GM19467 (cell line): ENCODE results near the gene MUC5B.
"Not testable (repeated sequence)": the region's sequence is repeated elsewhere in the genome, so short reads cannot be mapped to it uniquely, and the experiment has no call there.

Experiments
- ATAC-seq: cut with Tn5 transposase; IDR thresholded peaks from one replicate; pipeline ENCODE4 v1.9.1; 2021; ENCODE audit warnings: mild to moderate bottlenecking, moderate library complexity; ENCODE audit not compliant: unreplicated experiment

The MUC5B gene

DNA sequence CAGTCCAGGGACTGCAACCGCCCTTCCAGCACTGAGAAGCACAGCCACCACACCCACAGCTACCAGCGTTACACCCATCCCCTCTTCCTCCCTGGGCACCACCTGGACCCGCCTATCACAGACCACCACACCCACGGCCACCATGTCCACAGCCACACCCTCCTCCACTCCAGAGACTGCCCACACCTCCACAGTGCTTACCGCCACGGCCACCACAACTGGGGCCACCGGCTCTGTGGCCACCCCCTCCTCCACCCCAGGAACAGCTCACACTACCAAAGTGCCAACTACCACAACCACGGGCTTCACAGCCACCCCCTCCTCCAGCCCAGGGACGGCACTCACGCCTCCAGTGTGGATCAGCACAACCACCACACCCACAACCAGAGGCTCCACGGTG, 19.9 kb downstream of the MUC5B start:
- ATAC-seq: not testable (repeated sequence)

DNA sequence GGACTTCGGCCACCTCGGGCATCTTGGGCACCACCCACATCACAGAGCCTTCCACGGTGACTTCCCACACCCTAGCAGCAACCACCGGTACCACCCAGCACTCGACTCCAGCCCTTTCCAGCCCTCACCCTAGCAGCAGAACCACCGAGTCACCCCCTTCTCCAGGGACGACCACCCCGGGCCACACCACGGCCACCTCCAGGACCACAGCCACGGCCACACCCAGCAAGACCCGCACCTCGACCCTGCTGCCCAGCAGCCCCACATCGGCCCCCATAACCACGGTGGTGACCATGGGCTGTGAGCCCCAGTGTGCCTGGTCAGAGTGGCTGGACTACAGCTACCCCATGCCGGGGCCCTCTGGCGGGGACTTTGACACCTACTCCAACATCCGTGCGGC, 20.7 kb downstream of the MUC5B start:
- ATAC-seq: not testable (repeated sequence)

DNA sequence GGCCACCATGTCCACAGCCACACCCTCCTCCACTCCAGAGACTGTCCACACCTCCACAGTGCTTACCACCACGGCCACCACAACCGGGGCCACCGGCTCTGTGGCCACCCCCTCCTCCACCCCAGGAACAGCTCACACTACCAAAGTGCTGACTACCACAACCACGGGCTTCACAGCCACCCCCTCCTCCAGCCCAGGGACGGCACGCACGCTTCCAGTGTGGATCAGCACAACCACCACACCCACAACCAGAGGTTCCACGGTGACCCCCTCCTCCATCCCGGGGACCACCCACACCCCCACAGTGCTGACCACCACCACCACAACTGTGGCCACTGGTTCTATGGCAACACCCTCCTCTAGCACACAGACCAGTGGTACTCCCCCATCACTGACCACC, 21.7 kb downstream of the MUC5B start:
- not testable (repeated sequence) for ATAC-seq

DNA sequence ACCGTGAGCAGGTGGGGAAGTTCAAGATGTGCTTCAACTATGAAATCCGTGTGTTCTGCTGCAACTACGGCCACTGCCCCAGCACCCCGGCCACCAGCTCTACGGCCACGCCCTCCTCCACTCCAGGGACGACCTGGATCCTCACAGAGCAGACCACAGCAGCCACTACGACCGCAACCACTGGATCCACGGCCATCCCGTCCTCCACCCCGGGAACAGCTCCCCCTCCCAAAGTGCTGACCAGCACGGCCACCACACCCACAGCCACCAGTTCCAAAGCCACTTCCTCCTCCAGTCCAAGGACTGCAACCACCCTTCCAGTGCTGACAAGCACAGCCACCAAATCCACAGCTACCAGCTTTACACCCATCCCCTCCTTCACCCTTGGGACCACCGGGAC, 22.9 kb downstream of the MUC5B start:
- not testable (repeated sequence) for ATAC-seq

DNA sequence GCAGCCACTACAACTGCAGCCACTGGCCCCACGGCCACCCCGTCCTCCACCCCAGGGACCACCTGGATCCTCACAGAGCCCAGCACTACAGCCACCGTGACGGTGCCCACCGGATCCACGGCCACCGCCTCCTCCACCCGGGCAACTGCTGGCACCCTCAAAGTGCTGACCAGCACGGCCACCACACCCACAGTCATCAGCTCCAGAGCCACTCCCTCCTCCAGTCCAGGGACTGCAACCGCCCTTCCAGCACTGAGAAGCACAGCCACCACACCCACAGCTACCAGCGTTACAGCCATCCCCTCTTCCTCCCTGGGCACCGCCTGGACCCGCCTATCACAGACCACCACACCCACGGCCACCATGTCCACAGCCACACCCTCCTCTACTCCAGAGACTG, 23.4 kb downstream of the MUC5B start:
- not testable (repeated sequence) for ATAC-seq

DNA sequence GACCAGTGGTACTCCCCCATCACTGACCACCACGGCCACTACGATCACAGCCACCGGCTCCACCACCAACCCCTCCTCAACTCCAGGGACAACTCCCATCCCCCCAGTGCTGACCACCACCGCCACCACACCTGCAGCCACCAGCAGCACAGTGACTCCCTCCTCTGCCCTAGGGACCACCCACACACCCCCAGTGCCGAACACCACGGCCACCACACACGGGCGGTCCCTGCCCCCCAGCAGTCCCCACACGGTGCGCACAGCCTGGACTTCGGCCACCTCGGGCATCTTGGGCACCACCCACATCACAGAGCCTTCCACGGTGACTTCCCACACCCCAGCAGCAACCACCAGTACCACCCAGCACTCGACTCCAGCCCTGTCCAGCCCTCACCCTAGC, 24.2 kb downstream of the MUC5B start:
- ATAC-seq: not testable (repeated sequence)

DNA sequence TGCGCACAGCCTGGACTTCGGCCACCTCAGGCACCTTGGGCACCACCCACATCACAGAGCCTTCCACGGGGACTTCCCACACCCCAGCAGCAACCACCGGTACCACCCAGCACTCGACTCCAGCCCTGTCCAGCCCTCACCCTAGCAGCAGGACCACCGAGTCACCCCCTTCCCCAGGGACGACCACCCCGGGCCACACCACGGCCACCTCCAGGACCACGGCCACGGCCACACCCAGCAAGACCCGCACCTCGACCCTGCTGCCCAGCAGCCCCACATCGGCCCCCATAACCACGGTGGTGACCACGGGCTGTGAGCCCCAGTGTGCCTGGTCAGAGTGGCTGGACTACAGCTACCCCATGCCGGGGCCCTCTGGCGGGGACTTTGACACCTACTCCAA, 26.1 kb downstream of the MUC5B start:
- not testable (repeated sequence) for ATAC-seq

DNA sequence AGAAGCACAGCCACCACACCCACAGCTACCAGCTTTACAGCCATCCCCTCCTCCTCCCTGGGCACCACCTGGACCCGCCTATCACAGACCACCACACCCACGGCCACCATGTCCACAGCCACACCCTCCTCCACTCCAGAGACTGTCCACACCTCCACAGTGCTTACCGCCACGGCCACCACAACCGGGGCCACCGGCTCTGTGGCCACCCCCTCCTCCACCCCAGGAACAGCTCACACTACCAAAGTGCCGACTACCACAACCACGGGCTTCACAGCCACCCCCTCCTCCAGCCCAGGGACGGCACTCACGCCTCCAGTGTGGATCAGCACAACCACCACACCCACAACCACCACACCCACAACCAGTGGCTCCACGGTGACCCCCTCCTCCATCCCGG, 27.5 kb downstream of the MUC5B start:
- not testable (repeated sequence) for ATAC-seq

DNA sequence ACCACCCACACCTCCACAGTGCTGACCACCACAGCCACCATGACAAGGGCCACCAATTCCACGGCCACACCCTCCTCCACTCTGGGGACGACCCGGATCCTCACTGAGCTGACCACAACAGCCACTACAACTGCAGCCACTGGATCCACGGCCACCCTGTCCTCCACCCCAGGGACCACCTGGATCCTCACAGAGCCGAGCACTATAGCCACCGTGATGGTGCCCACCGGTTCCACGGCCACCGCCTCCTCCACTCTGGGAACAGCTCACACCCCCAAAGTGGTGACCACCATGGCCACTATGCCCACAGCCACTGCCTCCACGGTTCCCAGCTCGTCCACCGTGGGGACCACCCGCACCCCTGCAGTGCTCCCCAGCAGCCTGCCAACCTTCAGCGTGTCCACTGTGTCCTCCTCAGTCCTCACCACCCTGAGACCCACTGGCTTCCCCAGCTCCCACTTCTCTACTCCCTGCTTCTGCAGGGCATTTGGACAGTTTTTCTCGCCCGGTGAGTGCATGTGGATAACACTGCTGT, 28.4 kb downstream of the MUC5B start:
- no peak for ATAC-seq

DNA sequence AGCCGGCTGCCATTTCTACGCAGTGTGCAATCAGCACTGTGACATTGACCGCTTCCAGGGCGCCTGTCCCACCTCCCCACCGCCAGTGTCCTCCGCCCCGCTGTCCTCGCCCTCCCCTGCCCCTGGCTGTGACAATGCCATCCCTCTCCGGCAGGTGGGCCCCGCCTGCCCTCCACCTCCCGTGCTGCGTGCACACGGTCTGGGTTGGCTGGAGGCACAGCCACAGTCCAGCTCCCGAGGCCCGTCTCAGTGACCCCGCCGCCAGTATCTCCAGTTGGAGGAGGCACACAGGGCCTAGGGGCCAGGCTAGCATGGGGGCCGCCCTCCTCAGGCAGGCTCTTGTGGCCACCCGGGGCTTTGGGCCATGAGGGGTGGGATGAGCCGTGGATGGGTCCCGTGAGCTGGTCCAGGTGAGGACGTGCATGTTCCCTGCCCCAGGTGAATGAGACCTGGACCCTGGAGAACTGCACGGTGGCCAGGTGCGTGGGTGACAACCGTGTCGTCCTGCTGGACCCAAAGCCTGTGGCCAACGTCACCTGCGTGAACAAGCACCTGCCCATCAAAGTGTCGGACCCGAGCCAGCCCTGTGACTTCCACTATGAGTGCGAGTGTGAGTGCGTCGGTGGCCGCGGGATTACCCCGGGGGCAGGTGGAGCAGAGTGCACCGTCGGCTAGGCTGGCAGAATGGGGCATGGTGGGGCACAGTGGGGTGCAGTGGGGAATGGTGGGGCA, 29.7 kb downstream of the MUC5B start:
- no peak for ATAC-seq

DNA sequence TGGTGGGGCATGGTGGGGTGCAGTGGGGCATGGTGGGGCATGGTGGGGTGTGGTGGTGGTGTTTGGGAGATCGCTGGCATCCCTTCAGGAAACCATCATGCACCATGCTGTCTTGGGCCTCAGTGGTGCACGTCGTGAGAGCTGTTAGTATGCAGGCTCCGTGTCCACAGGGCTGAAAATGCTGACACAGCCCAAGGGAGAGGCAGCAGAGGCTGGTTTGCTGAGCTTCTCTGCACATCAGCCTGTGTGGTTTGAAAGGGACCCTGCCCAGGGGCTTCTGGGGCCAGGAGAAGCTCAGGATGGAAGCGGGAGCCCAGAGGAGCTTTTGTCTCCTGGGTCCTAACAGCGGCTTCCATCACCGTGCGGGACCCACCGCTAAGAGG, 30.2 kb downstream of the MUC5B start:
- ATAC-seq: no peak

DNA sequence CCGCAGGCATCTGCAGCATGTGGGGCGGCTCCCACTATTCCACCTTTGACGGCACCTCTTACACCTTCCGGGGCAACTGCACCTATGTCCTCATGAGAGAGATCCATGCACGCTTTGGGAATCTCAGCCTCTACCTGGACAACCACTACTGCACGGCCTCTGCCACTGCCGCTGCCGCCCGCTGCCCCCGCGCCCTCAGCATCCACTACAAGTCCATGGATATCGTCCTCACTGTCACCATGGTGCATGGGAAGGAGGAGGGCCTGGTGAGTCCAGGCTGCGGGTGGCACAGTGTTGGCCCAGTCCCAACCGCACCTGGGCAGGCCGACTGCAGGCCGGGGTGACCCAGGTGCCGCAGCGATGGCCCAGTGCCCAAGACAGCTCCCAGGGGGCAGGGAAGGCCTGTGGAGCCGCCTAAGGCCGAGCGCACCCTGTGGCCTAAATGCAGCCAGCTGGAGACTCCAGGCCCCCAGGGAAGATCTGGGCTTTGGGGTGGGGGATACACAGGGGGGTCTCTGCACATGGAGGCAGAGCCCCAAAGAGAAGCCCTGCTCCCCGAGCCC, 31.3 kb downstream of the MUC5B start:
- no peak for ATAC-seq

DNA sequence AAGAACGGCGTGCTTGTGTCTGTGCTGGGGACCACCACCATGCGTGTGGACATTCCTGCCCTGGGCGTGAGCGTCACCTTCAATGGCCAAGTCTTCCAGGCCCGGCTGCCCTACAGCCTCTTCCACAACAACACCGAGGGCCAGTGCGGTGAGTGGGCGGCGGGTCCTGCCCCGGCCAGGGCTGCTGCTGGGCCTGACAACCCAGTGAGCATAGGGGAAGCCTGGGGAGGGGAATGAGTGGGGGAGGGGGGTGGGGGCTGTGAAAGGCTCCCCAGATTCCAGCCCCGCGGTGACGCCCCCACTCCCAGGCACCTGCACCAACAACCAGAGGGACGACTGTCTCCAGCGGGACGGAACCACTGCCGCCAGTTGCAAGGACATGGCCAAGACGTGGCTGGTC, 31.9 kb downstream of the MUC5B start:
- no peak for ATAC-seq

DNA sequence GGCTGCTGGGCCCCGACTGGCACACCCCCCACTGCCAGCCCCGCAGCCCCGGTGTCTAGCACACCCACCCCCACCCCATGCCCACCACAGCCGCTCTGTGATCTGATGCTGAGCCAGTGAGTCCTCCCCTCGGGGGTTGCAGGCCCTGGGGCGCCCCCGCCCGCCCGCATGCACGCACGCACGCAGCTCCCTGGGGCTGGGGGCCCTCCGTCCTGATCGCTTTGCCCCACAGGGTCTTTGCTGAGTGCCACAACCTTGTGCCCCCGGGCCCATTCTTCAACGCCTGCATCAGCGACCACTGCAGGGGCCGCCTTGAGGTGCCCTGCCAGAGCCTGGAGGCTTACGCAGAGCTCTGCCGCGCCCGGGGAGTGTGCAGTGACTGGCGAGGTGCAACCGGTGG, 32.3 kb downstream of the MUC5B start:
- no peak for ATAC-seq

DNA sequence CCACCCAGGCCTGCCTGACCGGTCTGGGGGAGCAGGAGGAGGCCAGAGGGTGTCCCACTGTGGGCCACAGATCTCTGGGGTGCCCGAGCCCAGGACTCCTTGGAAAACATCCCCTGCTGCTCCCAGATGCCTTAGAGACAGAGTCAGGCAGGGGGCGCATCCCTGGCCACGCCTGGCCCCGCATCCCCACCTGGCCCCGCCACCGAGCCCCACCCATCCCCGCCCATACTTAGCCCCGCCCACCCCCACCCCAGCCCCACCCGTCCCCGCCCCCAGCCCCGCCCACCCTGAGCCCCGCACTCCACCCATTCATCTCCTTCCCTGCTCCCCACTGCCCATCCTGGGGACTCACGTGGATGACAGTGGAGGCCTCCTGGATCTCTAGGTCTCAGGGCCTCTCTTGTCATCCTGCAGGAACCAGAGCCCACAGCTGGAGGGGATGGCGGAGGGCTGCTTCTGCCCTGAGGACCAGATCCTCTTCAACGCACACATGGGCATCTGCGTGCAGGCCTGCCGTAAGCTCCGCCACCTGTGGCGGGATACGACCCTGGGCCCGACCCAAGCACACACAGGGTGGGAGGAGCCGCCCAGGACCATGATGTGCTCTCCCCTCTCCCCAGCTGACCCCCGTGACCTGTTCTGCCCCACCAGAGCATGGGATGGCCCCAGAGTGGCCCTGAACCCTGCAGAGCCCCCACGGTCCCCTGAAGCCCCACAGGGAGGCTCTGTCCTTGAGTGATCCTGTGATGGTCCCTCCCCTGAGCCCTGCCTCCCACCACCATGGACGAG, 33.6 kb downstream of the MUC5B start:
- no peak for ATAC-seq

DNA sequence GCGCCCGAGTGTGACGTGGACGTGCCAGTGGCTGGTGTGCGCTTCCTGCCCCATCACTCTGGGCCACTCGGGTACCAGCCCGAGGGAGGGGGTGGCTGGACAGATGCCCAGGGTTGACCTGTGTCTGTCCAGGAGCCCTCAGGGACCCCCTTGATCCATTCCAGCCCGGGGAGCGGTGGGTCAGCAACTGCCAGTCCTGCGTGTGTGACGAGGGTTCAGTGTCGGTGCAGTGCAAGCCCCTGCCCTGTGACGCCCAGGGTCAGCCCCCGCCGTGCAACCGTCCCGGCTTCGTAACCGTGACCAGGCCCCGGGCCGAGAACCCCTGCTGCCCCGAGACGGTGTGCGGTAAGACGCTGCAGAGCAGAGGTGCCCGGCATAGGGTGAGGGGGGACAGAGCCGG, 34.5 kb downstream of the MUC5B start:
- ATAC-seq: no peak

DNA sequence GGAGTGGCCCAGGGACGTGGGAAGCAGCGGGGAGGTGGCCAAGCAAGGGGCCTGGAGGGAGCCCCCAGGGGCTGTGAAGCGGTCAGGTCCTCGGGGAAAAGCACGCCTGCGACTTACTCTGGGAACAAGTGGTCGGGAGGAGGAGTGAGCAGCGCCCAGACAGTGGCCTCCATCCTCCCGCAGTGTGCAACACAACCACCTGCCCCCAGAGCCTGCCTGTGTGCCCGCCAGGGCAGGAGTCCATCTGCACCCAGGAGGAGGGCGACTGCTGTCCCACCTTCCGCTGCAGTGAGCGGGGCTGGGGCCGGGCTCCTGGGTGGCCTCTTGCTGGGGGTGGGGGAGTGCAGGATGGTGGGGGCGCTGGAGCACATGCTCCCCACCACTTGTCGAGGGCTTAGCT, 35.0 kb downstream of the MUC5B start:
- ATAC-seq: no peak

DNA sequence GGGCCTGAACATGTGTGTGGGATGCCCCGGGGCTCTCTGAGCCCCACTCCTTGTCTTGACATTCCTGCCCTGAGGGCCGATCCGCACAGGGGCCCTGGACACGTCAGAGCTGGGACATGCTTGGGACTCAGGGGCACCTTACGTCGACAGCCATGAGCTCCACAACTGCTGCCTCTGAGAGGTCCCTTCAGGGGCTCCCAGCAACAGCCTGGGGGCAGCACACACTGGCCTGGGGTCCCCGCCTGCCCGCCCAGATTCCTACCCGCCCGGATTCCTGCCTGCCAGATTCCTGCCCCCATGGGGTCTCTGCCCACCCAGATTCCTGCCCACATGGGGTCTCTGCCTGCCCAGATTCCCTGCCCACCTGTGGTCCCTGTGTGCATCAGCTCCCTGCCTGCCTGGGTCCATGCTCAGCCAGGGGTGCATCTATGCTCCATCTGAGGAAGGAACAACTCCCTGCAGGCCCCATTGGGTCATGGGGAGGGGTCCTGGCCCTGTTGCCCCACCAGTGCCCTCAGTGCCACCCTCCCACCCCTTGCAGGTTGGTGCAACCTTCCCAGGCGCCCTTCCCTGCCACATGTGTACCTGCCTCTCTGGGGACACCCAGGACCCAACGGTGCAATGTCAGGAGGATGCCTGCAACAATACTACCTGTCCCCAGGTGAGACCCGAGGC, 35.7 kb downstream of the MUC5B start:
- ATAC-seq: no peak

DNA sequence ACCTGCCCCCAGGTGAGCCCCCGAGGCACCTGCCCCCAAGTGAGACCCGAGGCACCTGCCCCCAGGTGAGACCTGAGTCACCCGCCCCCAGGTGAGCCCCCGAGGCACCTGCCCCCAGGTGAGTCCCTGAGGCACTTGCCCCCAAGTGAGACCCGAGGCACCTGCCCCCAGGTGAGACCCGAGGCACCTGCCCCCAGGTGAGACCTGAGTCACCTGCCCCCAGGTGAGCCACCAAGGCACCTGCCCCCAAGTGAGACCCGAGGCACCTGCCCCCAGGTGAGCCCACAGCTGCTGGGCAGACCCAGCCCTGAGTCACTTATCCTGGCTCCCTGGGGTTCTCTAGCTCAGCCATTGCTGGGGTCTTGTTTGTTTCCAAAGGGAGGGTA, 36.2 kb downstream of the MUC5B start:
- ATAC-seq: no peak

DNA sequence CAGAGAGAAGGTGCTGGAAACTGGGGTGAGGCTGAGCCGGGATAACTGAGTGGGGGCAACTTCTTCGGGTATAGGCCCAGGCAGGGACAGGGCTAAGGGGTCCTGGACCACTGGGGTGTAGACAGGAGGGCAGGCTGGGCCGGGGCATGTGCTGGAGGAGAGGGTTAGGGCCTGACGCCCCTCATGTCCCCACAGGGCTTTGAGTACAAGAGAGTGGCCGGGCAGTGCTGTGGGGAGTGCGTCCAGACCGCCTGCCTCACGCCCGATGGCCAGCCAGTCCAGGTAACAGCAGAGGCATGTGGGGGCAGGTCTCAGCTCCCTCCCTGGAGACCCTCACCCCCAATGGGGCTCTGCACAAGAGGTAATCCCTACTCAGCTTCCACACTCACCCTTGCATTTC, 36.7 kb downstream of the MUC5B start:
- no peak for ATAC-seq

DNA sequence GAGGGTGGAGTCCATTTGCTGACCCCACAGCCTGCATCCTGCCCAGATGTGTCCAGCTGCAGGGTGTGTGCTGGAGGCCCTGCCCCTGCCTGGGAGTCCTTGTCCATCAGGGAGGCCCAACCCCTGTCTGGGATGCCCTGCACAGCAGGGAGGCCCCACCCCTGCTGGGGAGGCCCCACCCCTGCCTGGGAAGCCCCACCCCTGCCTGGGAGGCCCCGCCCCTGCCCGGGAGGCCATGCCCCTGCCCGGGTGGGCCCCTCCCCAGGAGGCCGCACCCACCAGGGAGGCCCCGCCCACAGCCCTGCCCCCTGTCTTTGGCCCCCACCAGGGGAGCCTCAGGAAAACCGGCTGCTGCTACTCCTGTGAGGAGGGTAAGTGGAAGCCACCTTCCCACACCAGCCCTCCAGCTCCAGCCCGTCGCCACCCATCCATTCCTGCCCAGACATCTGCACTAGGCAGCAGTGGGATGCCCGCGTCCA, 37.2 kb downstream of the MUC5B start:
- no peak for ATAC-seq
